OCI-LY7 (cell line): ENCODE results near the gene AKAP8L.

Source experiments
- CTCF ChIP-seq: fragments of 200-600 bp; sonication (generic); conservative IDR thresholded peaks from 2 replicates; pipeline ENCODE4 v1.5.1; 2014; ENCODE audit warnings: mild to moderate bottlenecking, antibody characterized with exemption, low read length, moderate library complexity, mixed read lengths
- EZH2phosphoT487 ChIP-seq: fragments of 200-600 bp; sonication (generic); IDR thresholded peaks from 2 replicates; pipeline ENCODE4 v1.6.1; 2018; ENCODE audit warnings: low read depth, borderline replicate concordance, mild to moderate bottlenecking, mixed run types, antibody characterized with exemption, low read length, moderate library complexity, mixed read lengths

GRCh38 chr19:15401397-15401710, 17.4 kb downstream of the AKAP8L start:
- TF ChIP-seq EZH2phosphoT487 (no peak), CTCF (no peak)
